Mucosa of rectum (tissue), 2 donors: ENCODE results near the gene CCL4.

Source experiments
- H3K27ac ChIP-seq, 2 donors: one replicate each; pipeline ENCODE4 v1.7.0; 2013; ENCODE audit warnings: inconsistent platforms in 2 of 2, low read depth in 2 of 2, low read length in 2 of 2
- H3K27me3 ChIP-seq, 2 donors: one replicate each; pipeline ENCODE4 v1.7.0; 2013; ENCODE audit warnings: low read length in 2 of 2; ENCODE audit not compliant: control insufficient read depth in 2 of 2, insufficient read depth in 2 of 2
- H3K36me3 ChIP-seq, 2 donors: one replicate each; pipeline ENCODE4 v1.7.0; 2013; ENCODE audit warnings: low read length in 2 of 2; ENCODE audit not compliant: control insufficient read depth in 2 of 2, insufficient read depth in 2 of 2
- H3K4me1 ChIP-seq, 2 donors: one replicate each; pipeline ENCODE4 v1.7.0; 2013; ENCODE audit warnings: low read length in 2 of 2, mild to moderate bottlenecking in 1 of 2; ENCODE audit not compliant: control insufficient read depth in 2 of 2, insufficient read depth in 2 of 2
- H3K4me3 ChIP-seq, 2 donors: one replicate each; pipeline ENCODE4 v1.7.0; 2013; ENCODE audit warnings: low read length in 2 of 2
- H3K9ac ChIP-seq, 2 donors: one replicate each; pipeline ENCODE4 v1.7.0; 2013; ENCODE audit warnings: low read length in 2 of 2, low read depth in 1 of 2, mild to moderate bottlenecking in 1 of 2
- H3K9me3 ChIP-seq, 2 donors: one replicate each; pipeline ENCODE4 v1.7.0; 2013; ENCODE audit warnings: low read length in 2 of 2; ENCODE audit not compliant: control insufficient read depth in 2 of 2
- donor health status: healthy.
- donor health status: Normal muscosa, but diverticular disease.

CCL4 gene

GRCh38 chr17:36153895-36154610 lies 50.4 kb downstream of the CCL4 start:
- no peaks in the 10 kb centered on the region for H3K4me1 ChIP-seq
- H3K27me3 ChIP-seq: no peaks in the 10 kb centered on the region
- H3K9me3 ChIP-seq: no peaks in the 10 kb centered on the region
- no peaks in the 10 kb centered on the region for H3K36me3 ChIP-seq
- no peak overlapping the region for H3K27ac ChIP-seq
- H3K4me3 ChIP-seq: no peak overlapping the region
- no peak overlapping the region for H3K9ac ChIP-seq
